ENCODE data around the gene LYSMD2.
A peak's percentile ranks its signal among the peaks of the same experiment; 100 is the strongest.

The LYSMD2 gene

DNA sequence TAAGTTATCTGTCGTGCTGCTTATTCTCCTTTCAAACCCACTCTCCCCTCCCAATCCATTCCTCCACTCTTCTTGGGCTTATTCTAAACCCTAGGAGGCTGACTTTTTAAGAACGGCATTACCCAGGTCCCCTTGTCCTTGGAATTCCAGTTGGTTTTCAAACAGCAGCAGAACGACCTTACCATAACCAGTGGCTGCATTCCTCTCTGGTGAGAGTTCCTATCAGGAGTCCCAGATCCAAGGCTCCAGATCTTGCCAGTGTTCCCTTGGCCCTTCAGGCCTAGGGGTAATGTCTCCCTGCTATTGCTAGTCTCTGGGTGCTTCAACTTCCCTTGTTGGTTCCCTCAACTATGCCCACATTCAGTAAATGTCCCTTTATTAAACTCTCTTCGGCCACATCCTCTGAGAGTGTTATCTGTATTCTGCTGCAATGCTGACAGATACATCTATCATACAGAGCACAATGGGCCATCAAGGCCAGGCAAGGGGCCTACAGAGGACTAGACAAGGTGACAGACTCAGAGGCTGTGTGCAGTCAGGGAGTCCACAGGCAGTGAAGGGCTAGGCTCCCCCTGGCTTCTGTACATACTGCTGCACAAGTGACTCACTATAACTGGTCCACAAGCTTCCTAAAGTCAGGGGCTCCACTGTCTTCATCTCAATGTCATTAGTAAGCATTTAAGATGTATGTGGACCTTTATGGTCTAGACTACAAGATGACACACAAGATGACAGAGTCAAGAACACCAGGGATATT, 10.1 kb downstream of the LYSMD2 start:
- intact Hi-C loops (cut with DNase I), result no loop called here
- DNase-seq, result no peak

DNA sequence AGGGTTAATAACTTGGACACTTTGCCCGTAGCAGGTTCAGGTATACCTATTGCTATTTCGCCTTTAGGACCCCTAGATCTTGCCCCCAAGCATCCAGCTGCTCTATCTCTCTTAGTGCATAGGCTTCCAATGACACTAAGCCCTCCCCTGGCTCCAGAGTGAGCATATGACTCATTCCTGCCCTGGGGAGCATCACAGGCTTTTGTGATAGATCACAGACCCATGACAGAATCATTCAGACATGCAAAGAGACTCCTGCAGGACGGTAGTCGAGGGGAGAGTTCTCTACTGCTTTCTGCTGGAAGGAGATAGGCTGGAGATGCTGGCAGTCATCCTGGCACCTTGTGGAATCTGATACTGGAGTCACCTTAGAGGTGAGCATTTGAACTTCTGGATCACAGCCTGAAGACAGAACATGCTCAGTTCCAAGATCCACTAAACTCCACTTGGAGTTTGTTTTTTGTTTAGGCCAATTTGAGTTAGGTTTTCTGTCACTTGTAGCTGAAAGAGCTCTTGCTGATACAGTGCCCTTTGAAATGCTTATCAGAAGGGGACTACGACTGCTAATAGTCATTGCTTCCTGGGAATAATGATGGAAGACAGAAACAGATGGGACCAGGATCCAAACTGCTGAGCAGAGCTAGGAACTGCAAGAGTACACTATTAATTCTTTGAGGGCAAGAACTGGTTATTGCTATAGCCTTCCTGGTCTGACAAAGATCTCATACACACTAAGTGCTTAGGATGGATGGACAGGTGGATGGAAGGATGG, 11.0 kb downstream of the LYSMD2 start:
- DNase-seq, result peak in 25 of 42 donors; percentile 19 to 77 (median 45)
- intact Hi-C loops (cut with DNase I), result no loop called here

DNA sequence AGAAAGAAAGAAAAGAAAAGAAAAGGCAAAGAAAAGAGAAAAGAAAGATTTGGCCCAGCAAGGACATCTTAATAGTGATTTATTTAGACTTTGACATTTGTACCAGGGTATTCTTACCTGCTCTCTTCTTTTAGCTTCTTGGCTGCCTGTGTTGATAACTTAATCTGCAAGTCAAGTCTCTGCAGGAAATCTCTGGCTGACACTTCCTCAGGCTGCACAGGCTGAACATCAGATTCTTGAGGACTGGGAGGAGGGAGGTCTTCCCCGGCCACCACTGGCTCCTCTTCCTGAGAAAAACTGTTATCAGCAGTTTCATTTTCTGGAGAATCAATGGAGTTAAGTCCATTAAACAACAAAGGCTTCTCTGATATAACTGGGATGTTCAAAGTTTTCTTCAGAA, 12.8 kb downstream of the LYSMD2 start:
- intact Hi-C loops (cut with DNase I), result no loop called here
- DNase-seq, result no peak

DNA sequence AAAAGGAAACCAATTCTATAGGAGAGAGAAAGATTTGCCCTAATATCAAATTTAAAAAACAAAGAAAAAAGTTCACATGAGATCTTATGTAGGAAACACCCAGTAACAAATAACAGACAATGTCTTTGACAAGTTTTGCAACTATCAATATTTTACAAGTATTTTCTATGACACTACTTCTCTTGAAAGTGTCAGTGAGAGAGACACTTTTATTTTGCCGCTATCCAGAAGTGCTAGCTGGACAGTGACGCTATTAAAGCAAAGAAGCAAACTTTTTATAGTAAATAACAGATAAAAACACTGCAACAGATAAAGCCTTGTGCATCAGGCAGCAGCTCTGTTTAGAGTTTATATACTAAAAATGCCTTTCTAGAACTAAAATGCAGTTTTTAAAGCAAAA, 13.3 kb downstream of the LYSMD2 start:
- intact Hi-C loops (cut with DNase I), result no loop called here
- DNase-seq, result no peak

DNA sequence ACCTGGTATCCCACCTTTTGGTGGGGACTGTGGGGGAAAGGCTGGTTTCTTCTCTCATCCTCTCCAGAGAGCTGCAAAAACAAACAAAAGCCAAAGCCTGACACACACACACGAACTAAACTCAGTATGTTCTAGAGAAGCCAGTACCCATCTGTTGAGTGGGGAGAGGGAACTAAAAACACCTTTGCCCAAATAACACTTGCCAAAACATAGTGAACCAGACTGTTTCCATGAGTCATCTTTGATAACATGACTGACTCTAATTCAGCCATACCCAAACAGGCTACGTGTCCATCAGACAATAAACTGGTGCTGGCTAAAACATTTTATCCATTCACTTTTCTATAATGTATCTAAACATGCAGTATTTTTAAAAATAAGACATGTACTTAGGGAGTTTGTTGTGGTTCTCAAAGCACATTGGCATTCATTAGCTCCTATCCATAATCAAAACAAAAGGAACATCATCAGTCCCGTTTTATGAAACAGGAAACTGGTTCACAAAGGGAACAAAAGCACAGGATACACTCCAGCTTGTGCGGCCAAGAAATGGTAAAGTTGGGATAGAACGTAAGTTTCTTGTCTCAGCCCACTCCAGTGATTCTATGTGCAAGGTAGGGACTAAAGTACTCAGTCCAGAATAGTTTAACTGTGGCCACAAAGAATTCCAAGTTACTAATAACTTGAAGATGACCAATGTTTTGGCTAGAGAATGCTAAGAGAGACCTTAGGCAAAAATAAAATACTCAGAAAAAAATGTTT, 16.1 kb downstream of the LYSMD2 start:
- intact Hi-C loops (cut with DNase I), result no loop called here
- no peak for DNase-seq

DNA sequence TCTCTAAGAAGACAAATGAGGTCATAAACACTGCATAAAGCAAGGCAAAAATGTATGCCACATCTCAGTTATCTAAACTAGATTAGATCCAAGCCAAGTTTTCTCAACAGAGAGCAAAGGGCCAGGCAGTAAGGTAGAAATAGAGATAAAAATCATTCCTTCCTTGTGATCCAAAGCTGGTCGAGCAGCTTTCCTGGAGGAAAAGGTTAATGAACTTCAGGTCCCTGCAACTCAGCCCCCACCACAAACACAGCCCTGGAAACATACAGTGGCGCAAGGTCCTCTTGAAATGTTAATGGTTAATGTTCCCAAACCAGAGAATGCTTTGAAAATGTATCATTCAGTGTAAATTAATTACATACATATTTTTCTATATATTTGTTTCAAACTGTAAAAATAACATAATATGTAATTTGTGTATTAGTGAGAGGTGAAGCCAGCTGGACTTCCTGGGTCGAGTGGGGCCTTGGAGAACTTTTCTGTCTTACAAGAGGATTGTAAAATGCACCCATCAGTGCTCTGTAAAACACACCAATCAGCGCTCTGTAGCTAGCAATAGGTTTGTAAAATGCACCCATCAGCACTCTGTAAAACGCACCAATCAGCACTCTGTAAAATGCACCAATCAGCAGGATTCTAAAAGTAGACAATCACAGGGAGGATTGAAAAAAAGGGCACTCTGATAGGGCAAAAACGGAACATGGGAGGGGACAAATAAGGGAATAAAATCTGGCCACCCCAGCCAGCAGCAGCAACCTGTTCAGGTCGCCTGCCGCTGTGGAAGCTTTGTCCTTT, 17.1 kb downstream of the LYSMD2 start:
- intact Hi-C loops (cut with DNase I), result no loop called here
- no peak for DNase-seq

DNA sequence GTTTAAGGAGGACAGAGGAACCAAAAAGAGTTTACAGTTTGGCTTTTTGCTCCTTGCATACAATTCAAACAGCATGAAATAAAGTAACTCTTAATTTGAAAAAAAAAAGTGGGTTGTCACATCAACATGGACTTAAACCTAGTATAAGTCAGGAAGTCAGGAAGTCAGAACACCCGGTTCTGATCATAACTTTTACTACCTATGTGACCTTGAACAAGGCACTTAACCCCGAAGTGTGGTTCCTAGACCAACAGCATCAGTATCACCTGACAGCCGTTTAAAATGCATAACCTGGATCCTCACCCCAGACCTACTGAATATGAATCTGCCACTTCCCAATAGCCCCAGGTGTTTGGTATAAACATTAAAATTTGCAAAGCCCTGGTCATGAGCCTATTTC, 18.7 kb downstream of the LYSMD2 start:
- intact Hi-C loops (cut with DNase I), result no loop called here
- no peak for DNase-seq

DNA sequence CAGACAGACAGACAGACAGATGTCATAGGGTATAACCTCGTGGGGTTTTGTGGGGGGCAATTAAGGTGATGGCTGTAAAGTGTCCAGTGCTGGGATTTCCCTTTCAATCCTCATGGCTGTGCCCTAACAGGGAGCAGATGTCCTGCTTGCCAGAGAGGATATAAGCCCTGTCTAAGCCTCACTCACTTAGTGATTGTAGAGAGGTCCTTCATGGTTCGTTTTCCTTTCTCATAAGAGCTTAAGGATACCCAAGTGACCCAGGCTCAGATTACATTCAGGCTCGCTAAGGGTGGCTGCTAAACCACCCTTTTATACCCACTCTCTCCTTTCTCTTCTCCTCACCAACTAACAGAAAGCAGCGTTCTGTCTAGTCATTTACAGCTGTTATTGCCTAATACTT, 19.2 kb downstream of the LYSMD2 start:
- DNase-seq, result no peak
- intact Hi-C loops (cut with DNase I), result no loop called here

DNA sequence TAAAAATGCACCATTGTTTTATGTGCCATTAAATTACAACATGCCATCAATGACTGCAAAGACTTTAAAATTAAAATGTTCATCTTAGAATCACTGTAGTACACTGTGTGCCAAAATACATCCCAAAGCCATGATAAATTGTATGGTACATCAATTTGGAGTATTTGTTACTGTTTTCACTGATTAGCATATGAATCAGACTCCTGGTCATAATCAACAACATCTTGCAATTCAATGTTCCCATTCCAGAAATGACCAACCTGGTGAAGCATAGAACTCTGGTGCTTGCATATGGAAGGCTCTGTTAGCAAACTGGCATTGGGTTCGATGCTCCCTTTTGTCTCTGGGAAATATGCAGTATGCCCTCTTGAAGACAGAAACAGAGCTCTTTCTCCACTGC, 22.5 kb downstream of the LYSMD2 start:
- DNase-seq, result no peak
- intact Hi-C loops (cut with DNase I), result no loop called here

DNA sequence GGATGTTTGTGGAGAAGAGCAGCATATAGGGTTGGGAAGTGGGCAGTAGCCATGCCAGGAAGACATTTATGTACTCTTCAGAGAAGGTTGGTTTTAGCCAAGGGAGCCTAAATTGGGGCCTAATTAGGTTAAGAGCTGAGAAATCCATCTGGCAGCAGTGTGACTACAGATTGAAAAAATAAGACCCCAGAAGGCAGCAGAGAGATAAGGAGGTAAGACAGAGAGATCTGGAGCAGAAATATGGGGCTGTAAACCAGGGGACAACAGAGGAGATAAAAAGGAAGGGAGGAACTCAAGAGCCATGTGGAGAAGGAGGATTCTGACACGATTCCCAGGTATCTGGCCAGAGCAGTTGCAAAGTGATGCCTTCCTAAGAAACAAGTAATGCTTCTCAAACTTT, 23.3 kb downstream of the LYSMD2 start:
- DNase-seq, result no peak
- intact Hi-C loops (cut with DNase I), result no loop called here

DNA sequence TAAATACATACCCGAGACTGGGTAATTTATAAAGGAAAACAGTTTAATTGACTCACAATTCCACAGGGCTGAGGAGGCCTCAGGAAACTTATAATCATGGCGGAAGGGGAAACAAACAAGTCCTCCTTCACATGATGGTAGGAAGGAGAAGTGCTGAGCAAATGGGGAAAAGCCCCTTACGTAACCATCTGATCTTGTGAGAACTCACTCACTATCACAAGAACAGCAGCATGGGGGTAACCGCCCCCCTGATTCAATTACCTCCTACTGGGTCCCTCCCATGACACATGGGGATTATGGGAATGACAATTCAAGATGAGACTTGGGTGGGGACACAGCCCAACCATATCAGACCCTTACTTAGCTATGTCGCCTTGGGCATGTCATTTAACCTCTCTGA, 28.4 kb downstream of the LYSMD2 start:
- DNase-seq, result no peak
- intact Hi-C loops (cut with DNase I), result no loop called here

DNA sequence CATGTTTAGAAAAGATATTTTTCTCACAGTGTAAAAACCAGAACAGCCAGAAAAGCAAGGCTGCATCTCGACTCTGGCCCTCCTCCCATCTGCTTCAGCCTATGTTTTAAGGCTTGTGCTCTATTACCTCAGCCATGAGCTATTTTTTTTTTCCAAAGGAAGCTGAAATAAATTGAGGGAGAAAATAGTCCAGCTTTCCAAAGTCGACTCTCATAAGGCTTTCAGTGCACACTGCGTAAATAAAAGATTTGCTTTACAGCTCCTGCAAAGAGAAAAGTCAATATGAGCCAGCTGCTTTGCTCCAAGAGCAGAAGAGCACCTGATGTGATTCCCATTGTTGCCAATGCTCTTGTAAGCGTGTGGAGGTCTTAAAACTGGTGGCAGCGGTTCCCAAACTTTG, 29.4 kb downstream of the LYSMD2 start:
- intact Hi-C loops (cut with DNase I), result no loop called here
- no peak for DNase-seq

DNA sequence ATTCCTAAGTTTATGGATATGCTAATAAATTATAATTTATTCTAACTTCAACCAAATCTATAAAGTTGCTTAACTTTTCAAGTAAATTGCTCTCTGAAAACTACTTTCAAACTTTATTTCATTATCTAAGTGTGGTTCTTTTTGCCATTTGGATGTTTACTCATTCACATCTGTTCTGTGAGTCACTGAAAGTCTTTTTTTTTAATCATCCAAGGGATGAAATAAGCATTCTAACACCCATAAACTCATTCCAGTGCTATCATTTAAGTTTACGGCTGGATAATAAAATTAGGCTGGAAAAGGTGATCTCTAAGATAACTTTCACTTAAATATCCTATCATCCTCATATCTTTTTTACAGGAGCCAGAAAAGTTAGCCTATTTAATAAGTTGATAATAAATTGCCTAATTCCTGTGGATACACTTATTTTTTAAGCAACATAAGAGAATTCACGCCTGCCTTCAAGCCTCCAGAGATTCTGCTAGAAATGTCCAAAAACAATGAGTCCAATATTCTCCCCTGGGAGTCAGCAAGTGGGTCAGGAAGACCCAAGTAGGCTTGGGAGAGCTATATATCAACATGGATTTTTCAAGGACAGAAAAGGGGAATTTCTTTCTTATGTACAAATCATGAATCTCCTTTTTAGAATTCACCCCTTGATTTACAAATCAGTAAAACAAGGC, 30.4 kb downstream of the LYSMD2 start:
- no peak for DNase-seq
- intact Hi-C loops (cut with DNase I), result no loop called here

DNA sequence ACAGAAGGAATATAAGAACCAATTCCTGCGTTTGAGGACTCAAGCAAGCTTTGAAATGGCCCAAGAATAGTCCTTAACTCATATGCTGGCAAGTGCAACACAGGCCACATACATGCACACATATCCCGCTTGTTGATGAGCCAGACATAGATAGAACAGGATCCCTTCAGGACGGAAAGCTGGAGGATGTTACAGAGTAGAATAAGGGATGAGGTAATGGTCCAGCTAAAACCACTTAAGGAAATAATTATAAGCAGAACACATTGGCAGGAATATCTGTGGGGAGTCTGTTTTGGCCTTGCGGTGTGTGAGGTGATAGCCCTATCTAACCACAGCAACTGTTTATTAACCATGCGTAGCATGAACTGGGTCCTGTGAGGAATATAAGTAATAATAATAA, 31.2 kb downstream of the LYSMD2 start:
- no peak for DNase-seq
- intact Hi-C loops (cut with DNase I), result no loop called here

DNA sequence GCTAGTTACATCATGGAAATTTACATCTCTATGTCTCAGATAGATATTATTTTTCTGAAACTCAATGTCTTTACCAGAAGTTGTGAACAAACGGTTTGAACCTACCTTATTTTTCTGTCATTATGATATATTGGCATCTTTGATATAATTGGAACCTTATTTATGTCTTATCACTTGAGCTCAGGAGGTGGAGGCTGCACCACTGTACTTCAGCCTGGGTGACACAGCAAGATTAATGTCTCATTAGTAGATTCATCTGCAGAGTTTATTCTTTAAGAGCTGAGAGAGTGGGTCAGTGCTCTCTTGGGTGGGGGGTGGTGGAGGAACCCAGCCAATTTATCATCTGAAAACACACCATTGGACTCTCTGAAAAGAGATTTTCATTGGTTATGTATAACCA, 34.7 kb downstream of the LYSMD2 start:
- DNase-seq, result no peak
- intact Hi-C loops (cut with DNase I), result no loop called here

DNA sequence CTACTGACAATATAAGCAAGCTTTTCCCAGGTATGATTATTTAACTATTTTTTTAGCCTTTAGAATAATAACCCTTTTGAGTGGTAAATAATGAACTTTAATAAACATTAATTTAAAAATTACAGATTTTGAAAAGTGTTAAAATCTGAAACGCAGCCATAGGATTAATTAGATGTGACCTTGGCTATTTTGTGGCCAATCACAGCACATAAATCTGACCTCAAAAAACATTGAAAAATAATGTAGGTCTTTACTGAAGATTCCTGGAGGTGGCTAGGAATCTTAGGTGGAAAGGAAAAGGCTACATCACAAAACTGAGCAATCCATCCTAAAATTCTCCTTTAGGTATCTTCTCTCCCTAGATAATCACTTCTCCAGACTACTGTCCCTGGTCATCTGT, 38.1 kb downstream of the LYSMD2 start:
- intact Hi-C loops (cut with DNase I), result no loop called here
- DNase-seq, result no peak

DNA sequence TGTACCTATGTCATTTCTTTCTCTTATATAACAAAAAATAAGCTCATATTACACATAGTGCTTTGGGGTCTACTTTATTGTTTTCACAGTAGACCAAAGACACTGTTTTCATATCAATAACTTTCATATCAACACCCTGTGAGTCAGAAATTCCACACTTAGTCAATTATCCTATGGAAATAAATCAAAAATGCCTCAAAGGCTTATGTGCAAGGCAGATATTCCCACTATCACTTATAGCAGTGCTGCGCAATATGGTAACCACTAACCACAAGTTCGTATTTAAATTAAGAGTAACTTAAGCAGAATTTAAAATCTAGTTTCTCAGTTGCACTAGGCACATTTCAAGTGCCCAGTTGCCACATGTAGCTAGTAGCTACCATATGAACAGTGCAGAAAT, 40.3 kb downstream of the LYSMD2 start:
- no peak for DNase-seq
- intact Hi-C loops (cut with DNase I), result no loop called here

DNA sequence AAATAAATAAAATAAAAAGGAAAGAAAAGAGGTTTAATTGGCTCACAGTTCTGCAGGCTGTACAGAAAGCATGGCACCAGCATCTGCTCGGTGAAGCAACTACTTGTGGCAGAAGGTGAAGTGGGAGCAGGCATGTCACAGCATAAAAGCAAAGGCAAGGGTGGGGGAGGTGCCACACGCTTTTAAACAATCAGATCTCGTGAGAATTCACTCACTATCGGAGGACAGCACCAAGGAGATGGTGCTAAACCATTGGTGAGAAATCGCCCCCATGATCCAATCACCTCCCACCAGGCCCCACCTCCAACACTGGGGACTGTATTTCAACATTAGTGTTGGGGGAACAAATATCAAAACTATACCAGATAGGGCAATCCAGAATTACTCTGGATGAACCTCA, 40.9 kb downstream of the LYSMD2 start:
- no peak for DNase-seq
- intact Hi-C loops (cut with DNase I), result no loop called here

DNA sequence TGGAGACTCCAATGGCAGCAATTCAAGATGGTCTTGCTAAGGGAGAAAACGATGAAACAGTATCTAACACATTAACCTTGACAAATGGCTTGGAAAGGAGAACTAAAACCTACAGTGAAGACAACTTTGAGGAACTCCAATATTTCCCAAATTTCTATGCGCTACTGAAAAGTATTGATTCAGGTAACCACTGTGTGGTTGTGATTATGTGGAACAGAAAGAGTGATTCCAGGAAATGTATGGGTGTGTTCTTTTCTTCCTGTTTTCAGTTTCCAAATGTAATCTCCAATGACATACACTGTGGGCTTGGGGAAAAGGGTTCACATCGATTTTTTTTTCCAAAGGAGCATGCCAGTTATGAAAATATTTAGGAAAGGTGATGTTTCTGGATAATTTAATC, 45.3 kb downstream of the LYSMD2 start:
- DNase-seq, result no peak
- intact Hi-C loops (cut with DNase I), result no loop called here
